ENCODE data around the gene ABTB2. TPM values are rescaled to one million over a fixed set of nuclear protein-coding genes. Genes with fewer than 3 reads are reported as not detected.

ABTB2 gene
- total and polyA plus RNA-seq, 10 of the 15 experiments (the other 5 are each of a cell fraction or from before 2014, with no cell fraction given) = 0.13 to 2.1 (median 0.72) TPM

- intact Hi-C loops (cut with micrococcal nuclease; ENCODE audit: unreplicated experiment) = no loop called here
- no peaks in the 10 kb centered on the region for H3K9me3 ChIP-seq (replicated peaks; ENCODE audit: control insufficient read depth, insufficient read depth, low read length)
- TF ChIP-seq CREM (IDR thresholded peaks at IDR 0.05; ENCODE audit: low read depth) (no peak), NBN (IDR thresholded peaks at IDR 0.05) (no peak), E2F4 (IDR thresholded peaks at IDR 0.05; ENCODE audit: low read depth, low read length) (no peak), HDGF (IDR thresholded peaks at IDR 0.05) (no peak), GATAD2B (conservative IDR thresholded peaks at IDR 0.05; ENCODE audit: low read depth) (no peak), SUPT20H (IDR thresholded peaks at IDR 0.05; ENCODE audit: borderline replicate concordance, control insufficient read depth, low read depth, low read length) (no peak), ETV6 (conservative IDR thresholded peaks at IDR 0.05 in 1 of 2, IDR thresholded peaks at IDR 0.05 in 1 of 2; ENCODE audit: borderline replicate concordance in 1 of 2, low read depth in 1 of 2) (no peak), LARP7 (IDR thresholded peaks at IDR 0.05) (no peak), POLR2A (IDR thresholded peaks at IDR 0.05; ENCODE audit: low read depth, low read length) (no peak), SMAD5 (IDR thresholded peaks at IDR 0.05; ENCODE audit: low read depth) (no peak), RELA (IDR thresholded peaks at IDR 0.05; ENCODE audit: borderline replicate concordance, partially characterized antibody) (no peak), PML (IDR thresholded peaks at IDR 0.05; ENCODE audit: low read length) (no peak)
- WGBS (ENCODE audit: insufficient coverage, insufficient replicate concordance, low lambda C conversion rate, missing lambda C conversion rate) = 94% methylated on average over 6 of the region's 6 CpGs
- in situ Hi-C loops (cut with MboI) = no loop called here
- no peak overlapping the region for H2AFZ ChIP-seq (ENCODE audit: control insufficient read depth, low read depth, low read length)
- no peaks in the 10 kb centered on the region for H3K36me3 ChIP-seq (ENCODE audit: control insufficient read depth in 2 of 2, insufficient read depth in 2 of 2, low read length in 1 of 2)
- DNase-seq (ENCODE audit: low read depth, low spot score) (no peak), ATAC-seq (no peak), FAIRE-seq (no peak)
- SMC1A ChIA-PET (ENCODE audit: uncharacterized antibody, unreplicated experiment) = interaction anchor here (1.3 to 12.0 kb wide), 4 partner anchors 10 to 172 kb away, joined by 3 to 171 read pairs (median 10); no protein-coding TSS in a partner anchor
- no peak overlapping the region for H3K4me3 ChIP-seq
- no peaks in the 10 kb centered on the region for H3K27me3 ChIP-seq (replicated peaks in 1 of 2; ENCODE audit: control insufficient read depth in 2 of 2, insufficient read depth in 2 of 2, low read length in 1 of 2)
- no TSS peak for BruUV-seq (replicated peaks)
- POLR2A ChIA-PET = interaction anchor here (0.8 to 1.4 kb wide), 3 partner anchors 14 to 175 kb away, joined by 3 to 4 read pairs (median 3); no protein-coding TSS in a partner anchor
- peaks cover 2% of the 10 kb centered on the region for H3K79me2 ChIP-seq (ENCODE audit: control insufficient read depth, insufficient read depth, low read length)
- peaks cover under 1% of the 10 kb centered on the region; the same call in 1 of the 2 replicates for H4K20me1 ChIP-seq (ENCODE audit: control insufficient read depth, insufficient read depth)
- CTCF ChIA-PET = interaction anchor here (0.8 to 9.5 kb wide), 3 partner anchors 54 to 325 kb away, joined by 3 to 167 read pairs (median 3); no protein-coding TSS in a partner anchor
- H3K4me2 ChIP-seq (ENCODE audit: control insufficient read depth, insufficient read depth) = no peak overlapping the region
- RAD21 ChIA-PET (ENCODE audit: unreplicated experiment) = interaction anchor here (3.9 to 14.6 kb wide), 2 partner anchors 8 to 174 kb away, joined by 15 to 249 read pairs; partner anchors contain the start of gene ABTB2
- no peak overlapping the region for H3K27ac ChIP-seq (ENCODE audit: control insufficient read depth, insufficient read depth)
- H3K9ac ChIP-seq (ENCODE audit: control insufficient read depth, insufficient read depth, low read length) = no peak overlapping the region
- H3K4me1 ChIP-seq (ENCODE audit: control insufficient read depth, insufficient read depth, low read length) = peaks cover 17% of the 10 kb centered on the region
Observed at GRCh38 chr11:34349882-34350281, 7.9 kb downstream of the ABTB2 start.
